ENCODE data around the gene MAD2L2.

MAD2L2 gene

DNA sequence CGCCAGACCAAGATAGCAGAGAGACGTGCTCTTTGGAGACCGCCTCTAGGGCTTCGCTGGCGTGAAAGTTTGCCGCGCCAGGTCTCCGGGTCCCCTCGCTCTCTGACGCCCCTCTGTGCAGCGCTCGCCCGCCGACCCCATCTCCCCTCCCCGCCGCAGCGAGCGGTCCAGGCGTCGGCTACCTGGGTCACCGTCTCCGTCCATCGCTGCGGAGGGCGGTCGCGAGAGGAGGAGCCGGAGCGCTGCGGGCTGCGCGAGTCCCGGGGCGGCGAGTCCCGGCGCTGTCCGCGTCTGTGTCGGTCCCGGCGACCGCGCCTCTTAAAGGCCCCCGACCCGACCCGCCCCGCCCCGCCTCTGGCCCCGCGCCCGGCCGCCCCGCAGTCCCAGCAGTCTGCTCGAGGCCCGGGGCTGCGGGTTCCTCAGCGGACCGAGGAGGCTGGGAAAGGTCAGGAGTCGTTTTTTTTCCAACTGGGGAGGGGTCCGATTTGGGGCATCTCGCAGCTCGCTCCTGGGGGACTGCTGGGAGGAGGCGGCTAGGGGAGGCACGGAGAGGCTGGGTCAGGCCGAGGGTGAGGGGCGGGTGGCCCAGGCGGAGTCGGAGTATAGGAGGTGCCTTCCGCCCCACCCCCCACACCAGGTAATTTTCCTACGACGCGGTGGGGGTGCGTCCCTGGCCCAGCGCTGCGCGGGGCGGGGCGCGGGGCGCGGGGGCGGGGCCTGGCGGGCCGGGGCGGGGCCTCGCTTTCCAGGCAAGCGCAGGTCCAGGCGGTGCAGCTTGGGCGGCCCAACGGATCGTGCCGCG, 26.6 kb downstream of the MAD2L2 start, which contains the start of the genes FBXO2 and FBXO44:
TSS of gene FBXO2 (minus strand) at position 293 of the 802 bp plus-strand sequence. CDS start at position 204, 89 bp downstream.
TSS of gene FBXO44 (plus strand) at position 741 of the 802 bp plus-strand sequence. CDS start 959 bp downstream, outside the sequence.
- H3K27ac ChIP-seq = peak within 1 kb of the TSS in 1 of 2 donors; percentile 75
- DNase-seq (ENCODE audit: low spot score) = no peak

DNA sequence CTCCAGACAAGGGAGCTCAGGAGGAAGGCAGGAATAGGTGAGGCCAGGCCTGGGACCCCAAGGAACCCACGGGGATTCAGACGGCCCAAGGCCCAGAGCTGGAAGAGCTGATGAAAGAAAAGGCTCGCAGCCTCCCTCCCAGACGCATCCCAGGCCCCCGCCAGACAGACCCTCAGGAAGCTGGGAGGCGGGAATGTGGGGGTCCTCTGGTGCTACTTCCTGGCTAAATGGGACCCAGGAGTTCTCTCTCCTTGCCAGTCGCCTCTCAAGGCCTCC, 27.1 kb downstream of the MAD2L2 start:
- Histone ChIP-seq H3K4me3 (peak overlapping the region; percentile 91), H3K27ac (peak overlapping the region in 1 of 2 donors; percentile 75)
- no peak for DNase-seq (ENCODE audit: low spot score)
- TF ChIP-seq, protein P1, sequence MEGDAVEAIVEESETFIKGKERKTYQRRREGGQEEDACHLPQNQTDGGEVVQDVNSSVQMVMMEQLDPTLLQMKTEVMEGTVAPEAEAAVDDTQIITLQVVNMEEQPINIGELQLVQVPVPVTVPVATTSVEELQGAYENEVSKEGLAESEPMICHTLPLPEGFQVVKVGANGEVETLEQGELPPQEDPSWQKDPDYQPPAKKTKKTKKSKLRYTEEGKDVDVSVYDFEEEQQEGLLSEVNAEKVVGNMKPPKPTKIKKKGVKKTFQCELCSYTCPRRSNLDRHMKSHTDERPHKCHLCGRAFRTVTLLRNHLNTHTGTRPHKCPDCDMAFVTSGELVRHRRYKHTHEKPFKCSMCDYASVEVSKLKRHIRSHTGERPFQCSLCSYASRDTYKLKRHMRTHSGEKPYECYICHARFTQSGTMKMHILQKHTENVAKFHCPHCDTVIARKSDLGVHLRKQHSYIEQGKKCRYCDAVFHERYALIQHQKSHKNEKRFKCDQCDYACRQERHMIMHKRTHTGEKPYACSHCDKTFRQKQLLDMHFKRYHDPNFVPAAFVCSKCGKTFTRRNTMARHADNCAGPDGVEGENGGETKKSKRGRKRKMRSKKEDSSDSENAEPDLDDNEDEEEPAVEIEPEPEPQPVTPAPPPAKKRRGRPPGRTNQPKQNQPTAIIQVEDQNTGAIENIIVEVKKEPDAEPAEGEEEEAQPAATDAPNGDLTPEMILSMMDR (IDR thresholded peaks at IDR 0.05) = no peak

More for the DNA sequence above, 26.6 kb downstream of the MAD2L2 start, which contains the start of the genes FBXO2 and FBXO44:
- H3K4me3 ChIP-seq = peak within 1 kb of the TSS; percentile 91
- TF ChIP-seq, protein P1 (IDR thresholded peaks at IDR 0.05) = no peak

DNA sequence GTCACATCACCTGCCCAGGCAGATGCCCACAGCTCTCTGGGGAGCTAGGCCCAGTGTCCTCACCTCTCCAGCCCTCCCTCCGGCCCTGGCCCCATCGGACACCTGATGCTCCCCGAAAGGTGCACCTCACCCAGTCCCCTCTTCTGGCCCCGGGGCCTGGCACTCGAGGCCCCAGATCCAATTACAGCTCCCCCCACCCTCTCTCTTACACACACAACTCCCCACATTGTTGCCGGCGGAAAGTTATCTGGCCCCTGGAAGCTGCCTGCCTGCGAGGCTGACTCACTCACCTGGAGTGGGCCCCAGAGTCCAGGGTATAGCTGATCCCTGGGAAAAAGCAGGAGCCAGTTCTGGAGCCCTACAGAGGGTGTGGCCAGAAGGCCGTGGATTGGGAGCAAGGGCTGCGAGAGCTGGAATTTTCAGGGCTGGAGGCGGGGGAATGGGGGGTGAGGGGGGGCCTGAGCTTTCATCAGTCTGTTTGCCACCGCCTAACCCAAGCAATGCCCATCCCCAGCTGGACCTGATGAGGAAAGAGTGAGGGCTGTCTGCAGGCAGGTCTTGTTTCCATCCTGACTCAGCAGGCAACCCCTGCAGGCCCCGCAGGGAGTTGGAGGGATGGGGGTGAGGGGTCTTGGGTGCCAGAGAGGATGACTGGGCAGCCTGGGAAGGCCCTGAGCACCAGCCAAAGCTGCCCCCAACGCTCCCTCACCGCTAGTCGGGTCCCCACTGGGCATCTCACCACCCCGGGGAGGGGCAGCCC, 27.7 kb downstream of the MAD2L2 start:
- Histone ChIP-seq H3K4me3 (peak overlapping the region; percentile 91), H3K27ac (peak overlapping the region in 1 of 2 donors; percentile 11)
- TF ChIP-seq, protein P1 (IDR thresholded peaks at IDR 0.05) = no peak
- DNase-seq (ENCODE audit: low spot score) = no peak

DNA sequence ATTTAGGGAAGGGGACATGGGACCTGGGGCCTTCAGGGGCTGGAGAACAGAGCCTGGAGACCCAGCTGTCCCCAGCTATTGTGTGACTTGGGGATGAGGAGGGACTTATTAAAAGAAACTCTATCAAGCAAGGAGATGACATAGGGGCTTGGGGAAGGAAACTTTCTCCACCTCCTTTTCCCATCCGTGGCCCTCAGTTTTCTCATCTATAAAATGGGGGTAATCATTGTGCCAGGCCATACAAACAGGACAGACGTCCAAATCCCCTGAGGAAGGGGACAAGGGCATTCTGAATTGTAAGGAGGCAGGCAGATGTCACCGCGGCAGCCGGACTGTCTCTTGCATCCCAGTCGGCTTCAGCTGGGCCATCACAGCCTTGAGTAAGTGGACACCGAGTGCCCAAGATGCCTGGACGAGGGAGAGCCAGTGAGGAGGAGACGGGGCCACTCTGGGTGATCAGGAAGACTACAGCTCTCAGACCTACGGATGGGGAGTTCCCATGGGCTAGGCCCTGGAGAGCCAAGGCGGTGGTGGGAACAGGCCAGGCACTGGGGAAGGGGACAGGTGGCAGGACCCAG, 28.7 kb downstream of the MAD2L2 start:
- no peak overlapping the region for H3K4me3 ChIP-seq
- TF ChIP-seq, protein P1 (IDR thresholded peaks at IDR 0.05) = no peak

DNA sequence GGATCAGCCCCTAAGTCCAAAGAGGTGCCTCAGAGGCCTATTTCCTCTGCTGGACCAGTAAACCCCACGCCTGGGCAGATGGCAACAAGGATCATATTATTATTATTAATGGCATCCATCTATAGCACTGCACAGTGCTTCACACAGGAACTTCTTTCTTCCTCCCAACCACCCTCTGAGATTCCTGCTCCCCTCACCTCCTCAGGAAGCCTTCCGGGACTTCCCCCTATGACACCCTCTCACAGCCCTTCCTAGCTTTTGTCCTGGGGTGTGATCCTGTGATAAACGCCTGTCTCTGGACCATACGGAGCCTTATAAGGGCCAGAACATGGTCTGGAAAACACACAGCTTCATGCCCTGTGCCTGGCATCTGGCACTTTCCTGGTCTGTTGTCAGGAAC, 29.9 kb downstream of the MAD2L2 start:
- no peak for DNase-seq (ENCODE audit: low spot score)
- H3K4me3 ChIP-seq = no peak overlapping the region
- no peak overlapping the region for H3K27ac ChIP-seq
- TF ChIP-seq, protein P1 (IDR thresholded peaks at IDR 0.05) = no peak

More for the DNA sequence above, 28.7 kb downstream of the MAD2L2 start:
- DNase-seq (ENCODE audit: low spot score) = no peak
- H3K27ac ChIP-seq = no peak overlapping the region

DNA sequence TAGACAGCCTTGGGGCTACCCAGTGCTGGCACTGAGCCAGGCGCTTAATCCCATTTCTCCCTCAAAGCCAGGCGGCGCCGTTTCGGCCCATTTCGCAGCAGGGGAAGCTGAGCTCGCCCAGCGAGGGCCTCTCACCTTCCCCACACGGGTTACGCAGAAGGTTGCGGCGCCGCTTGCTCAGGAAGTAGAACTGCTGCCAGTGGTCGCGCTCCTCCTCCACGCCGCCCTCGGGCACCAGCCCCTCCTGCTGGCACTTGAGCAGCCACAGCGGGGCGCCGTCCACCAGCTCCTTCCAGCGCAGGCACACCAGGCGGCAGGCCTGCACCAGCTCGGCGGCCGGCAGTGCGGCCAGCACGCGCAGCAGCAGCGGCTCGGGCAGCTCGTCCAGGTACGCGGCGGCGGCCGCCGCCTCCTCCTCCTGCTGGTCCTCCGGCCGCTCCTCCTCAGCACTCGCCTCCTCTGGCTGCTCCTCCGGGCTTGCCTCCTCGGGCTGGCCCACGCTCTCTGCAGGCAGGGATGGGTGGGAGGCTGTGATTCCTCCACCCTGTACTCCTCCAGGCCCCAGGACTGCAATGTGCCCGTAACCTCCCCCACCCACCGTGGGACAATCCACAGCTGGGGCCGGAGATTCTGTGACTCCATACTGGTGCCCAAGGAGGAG, 30.5 kb downstream of the MAD2L2 start:
- Histone ChIP-seq H3K4me3 (peak overlapping the region; percentile 60), H3K27ac (no peak overlapping the region)
- no peak for DNase-seq (ENCODE audit: low spot score)
- TF ChIP-seq, protein P1 (IDR thresholded peaks at IDR 0.05) = peak; percentile 69

Data from coronary artery (tissue), 2 donors.